ENCODE data around the gene INPP5F. TPM values are rescaled to one million over a fixed set of nuclear protein-coding genes. Genes with fewer than 3 reads are reported as not detected.

The INPP5F gene
- total RNA-seq, 5 donors from 2014 or later (not counting 1 experiment from before 2014, with no cell fraction given) = 7.3 to 13.7 (median 9.8) TPM

- Histone ChIP-seq H3K4me1 (ENCODE audit: control insufficient read depth in 1 of 2, extremely low read depth in 1 of 2, insufficient read depth in 2 of 2, low read length in 2 of 2) (no peaks in the 10 kb centered on the region), H3K9me3 (no peaks in the 10 kb centered on the region), H3K36me3 (ENCODE audit: control insufficient read depth in 2 of 2, extremely low read depth in 1 of 2, insufficient read depth in 1 of 2, low read length in 1 of 2) (peaks cover 9 to 91% of the 10 kb centered on the region in 2 donors), H3K27ac (ENCODE audit: low read length) (no peak overlapping the region), H3K27me3 (replicated peaks in 1 of 2; ENCODE audit: control insufficient read depth in 2 of 2, extremely low read depth in 1 of 2, insufficient read depth in 2 of 2, low read length in 1 of 2) (no peaks in the 10 kb centered on the region), H3K4me3 (ENCODE audit: control insufficient read depth in 1 of 2, extremely low read depth in 1 of 2, low read length in 1 of 2) (no peak overlapping the region)
- no peak for ATAC-seq (replicated peaks in 1 of 4)
- no CpG with 5 or more reads among the region's 2 CpGs for WGBS (ENCODE audit: insufficient coverage)
- POLR2A ChIA-PET = no interaction called here
- Mint-ChIP-seq H3K4me3 (no peak overlapping the region), H3K27me3 (no peaks in the 10 kb centered on the region), H3K4me1 (peaks cover 0 to 15% (median 5%) of the 10 kb centered on the region in 3 donors), H3K36me3 (peaks cover 64% of the 10 kb centered on the region), H3K27ac (peak overlapping the region; percentile 16 to 54), H3K9me3 (no peaks in the 10 kb centered on the region)
- CTCF ChIA-PET = interaction anchor here in 1 of 2 donors (0.6 kb wide), 1 partner anchor 672 kb away, joined by 11 read pairs; no protein-coding TSS in a partner anchor
- DNase-seq = no peak
These were observed 107.1 kb downstream of the INPP5F start for GRCh38 chr10:119832951-119833350.

DNA sequence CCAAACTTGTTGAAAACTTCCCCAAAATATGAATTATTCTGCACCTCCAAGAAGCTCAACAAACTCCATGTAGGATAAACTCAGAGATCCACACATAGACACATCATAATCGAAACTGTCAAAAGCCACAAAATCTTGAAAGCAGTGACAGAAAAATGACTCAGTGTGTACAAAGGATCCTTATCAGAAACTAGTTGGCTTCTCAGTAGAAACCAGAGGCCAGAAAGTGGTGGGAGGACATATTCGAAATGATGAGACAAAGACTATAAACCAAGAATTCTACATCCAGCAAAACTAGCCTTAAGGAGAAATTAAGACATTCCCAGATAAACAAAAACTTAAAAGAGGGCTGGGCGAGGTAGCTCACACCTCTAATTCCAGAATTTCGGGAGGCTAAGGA lies 108.3 kb downstream of the INPP5F start:
- Mint-ChIP-seq H3K4me1 (peaks cover 0 to 15% (median 5%) of the 10 kb centered on the region in 3 donors), H3K27ac (peak overlapping the region; percentile 54 to 65), H3K9me3 (no peaks in the 10 kb centered on the region), H3K36me3 (peaks cover 66% of the 10 kb centered on the region), H3K27me3 (no peaks in the 10 kb centered on the region), H3K4me3 (no peak overlapping the region)
- Histone ChIP-seq H3K9me3 (no peaks in the 10 kb centered on the region), H3K27me3 (replicated peaks in 1 of 2; ENCODE audit: control insufficient read depth in 2 of 2, extremely low read depth in 1 of 2, insufficient read depth in 2 of 2, low read length in 1 of 2) (no peaks in the 10 kb centered on the region), H3K36me3 (ENCODE audit: control insufficient read depth in 2 of 2, extremely low read depth in 1 of 2, insufficient read depth in 1 of 2, low read length in 1 of 2) (peaks cover 9 to 91% of the 10 kb centered on the region in 2 donors), H3K4me3 (ENCODE audit: control insufficient read depth in 1 of 2, extremely low read depth in 1 of 2, low read length in 1 of 2) (no peak overlapping the region), H3K27ac (ENCODE audit: low read length) (peak overlapping the region; percentile 1), H3K4me1 (ENCODE audit: control insufficient read depth in 1 of 2, extremely low read depth in 1 of 2, insufficient read depth in 2 of 2, low read length in 2 of 2) (no peaks in the 10 kb centered on the region)
- POLR2A ChIA-PET = no interaction called here
- ATAC-seq (replicated peaks in 1 of 4) (no peak), DNase-seq (no peak)
- 100% methylated on average over 1 of the region's 4 CpGs for WGBS (ENCODE audit: insufficient coverage)
- CTCF ChIA-PET = interaction anchor here in 1 of 2 donors (0.5 kb wide), 1 partner anchor 189 kb away, joined by 4 read pairs; no protein-coding TSS in a partner anchor

- WGBS (ENCODE audit: insufficient coverage) = no CpG with 5 or more reads among the region's 1 CpG
- CTCF ChIA-PET = no interaction called here
- ATAC-seq (replicated peaks in 1 of 4) = no peak
- POLR2A ChIA-PET = no interaction called here
- Histone ChIP-seq H3K9me3 (no peaks in the 10 kb centered on the region), H3K4me3 (ENCODE audit: control insufficient read depth in 1 of 2, extremely low read depth in 1 of 2, low read length in 1 of 2) (no peak overlapping the region), H3K27ac (ENCODE audit: low read length) (no peak overlapping the region), H3K4me1 (ENCODE audit: control insufficient read depth in 1 of 2, extremely low read depth in 1 of 2, insufficient read depth in 2 of 2, low read length in 2 of 2) (no peaks in the 10 kb centered on the region), H3K27me3 (replicated peaks in 1 of 2; ENCODE audit: control insufficient read depth in 2 of 2, extremely low read depth in 1 of 2, insufficient read depth in 2 of 2, low read length in 1 of 2) (no peaks in the 10 kb centered on the region), H3K36me3 (ENCODE audit: control insufficient read depth in 2 of 2, extremely low read depth in 1 of 2, insufficient read depth in 1 of 2, low read length in 1 of 2) (peaks cover 24 to 91% of the 10 kb centered on the region in 2 donors)
- no peaks in the 10 kb centered on the region for H3K9me3 Mint-ChIP-seq
- no peak overlapping the region for H3K27ac Mint-ChIP-seq
- peaks cover 65% of the 10 kb centered on the region for H3K36me3 Mint-ChIP-seq
- H3K27me3 Mint-ChIP-seq = no peaks in the 10 kb centered on the region
- H3K4me3 Mint-ChIP-seq = no peak overlapping the region
- H3K4me1 Mint-ChIP-seq = peaks cover 0 to 2% (median 0%) of the 10 kb centered on the region in 3 donors
- DNase-seq = no peak
These were observed 119.8 kb downstream of the INPP5F start for GRCh38 chr10:119845656-119846055.

GRCh38 chr10:119849031-119849789 lies 123.4 kb downstream of the INPP5F start:
- ATAC-seq (replicated peaks in 1 of 4) = no peak
- Histone ChIP-seq H3K27me3 (replicated peaks in 1 of 2; ENCODE audit: control insufficient read depth in 2 of 2, extremely low read depth in 1 of 2, insufficient read depth in 2 of 2, low read length in 1 of 2) (no peaks in the 10 kb centered on the region), H3K9me3 (no peaks in the 10 kb centered on the region), H3K36me3 (ENCODE audit: control insufficient read depth in 2 of 2, extremely low read depth in 1 of 2, insufficient read depth in 1 of 2, low read length in 1 of 2) (peaks cover 10 to 89% of the 10 kb centered on the region in 2 donors), H3K4me1 (ENCODE audit: control insufficient read depth in 1 of 2, extremely low read depth in 1 of 2, insufficient read depth in 2 of 2, low read length in 2 of 2) (no peaks in the 10 kb centered on the region), H3K4me3 (ENCODE audit: control insufficient read depth in 1 of 2, extremely low read depth in 1 of 2, low read length in 1 of 2) (no peak overlapping the region), H3K27ac (ENCODE audit: low read length) (no peak overlapping the region)
- ChIA-PET CTCF (no interaction called here), POLR2A (no interaction called here)
- Mint-ChIP-seq H3K4me1 (peaks cover 0 to 2% (median 0%) of the 10 kb centered on the region in 3 donors), H3K36me3 (peaks cover 55% of the 10 kb centered on the region), H3K9me3 (no peaks in the 10 kb centered on the region), H3K27me3 (no peaks in the 10 kb centered on the region), H3K4me3 (no peak overlapping the region), H3K27ac (no peak overlapping the region)
- WGBS (ENCODE audit: insufficient coverage) = 91% methylated on average over 5 of the region's 6 CpGs
- no peak for DNase-seq

DNA sequence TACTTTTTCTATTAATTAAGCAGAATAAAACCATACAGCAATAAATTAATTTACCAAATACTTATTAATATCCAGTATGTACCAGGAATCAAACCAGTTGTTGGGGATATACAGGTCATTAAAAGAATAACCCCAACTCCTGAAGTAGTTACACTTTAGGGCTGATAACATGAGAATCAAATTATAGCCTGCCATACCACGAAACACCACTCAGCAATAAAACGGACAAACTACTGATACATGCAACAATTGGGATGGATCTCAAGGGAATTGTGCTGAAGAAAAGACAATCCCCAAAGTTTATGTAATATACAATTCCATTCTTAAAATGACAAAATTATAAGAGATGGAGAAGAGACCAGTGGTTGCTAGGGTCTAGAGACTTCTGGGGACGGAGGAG lies 124.1 kb downstream of the INPP5F start:
- CTCF ChIA-PET = no interaction called here
- Histone ChIP-seq H3K27me3 (replicated peaks in 1 of 2; ENCODE audit: control insufficient read depth in 2 of 2, extremely low read depth in 1 of 2, insufficient read depth in 2 of 2, low read length in 1 of 2) (no peaks in the 10 kb centered on the region), H3K9me3 (no peaks in the 10 kb centered on the region), H3K36me3 (ENCODE audit: control insufficient read depth in 2 of 2, extremely low read depth in 1 of 2, insufficient read depth in 1 of 2, low read length in 1 of 2) (peaks cover 10 to 82% of the 10 kb centered on the region in 2 donors), H3K4me1 (ENCODE audit: control insufficient read depth in 1 of 2, extremely low read depth in 1 of 2, insufficient read depth in 2 of 2, low read length in 2 of 2) (no peaks in the 10 kb centered on the region), H3K27ac (ENCODE audit: low read length) (no peak overlapping the region), H3K4me3 (ENCODE audit: control insufficient read depth in 1 of 2, extremely low read depth in 1 of 2, low read length in 1 of 2) (no peak overlapping the region)
- Mint-ChIP-seq H3K27ac (no peak overlapping the region), H3K9me3 (no peaks in the 10 kb centered on the region), H3K4me3 (no peak overlapping the region), H3K4me1 (peaks cover 0 to 3% (median under 1%) of the 10 kb centered on the region in 3 donors), H3K36me3 (peaks cover 51% of the 10 kb centered on the region), H3K27me3 (no peaks in the 10 kb centered on the region)
- POLR2A ChIA-PET = interaction anchor here in 1 of 2 donors (0.7 kb wide), 1 partner anchor 914 kb away, joined by 7 read pairs; no protein-coding TSS in a partner anchor
- ATAC-seq (replicated peaks in 1 of 4) (no peak), DNase-seq (no peak)
- WGBS (ENCODE audit: insufficient coverage) = no CpG with 5 or more reads among the region's 3 CpGs

DNA sequence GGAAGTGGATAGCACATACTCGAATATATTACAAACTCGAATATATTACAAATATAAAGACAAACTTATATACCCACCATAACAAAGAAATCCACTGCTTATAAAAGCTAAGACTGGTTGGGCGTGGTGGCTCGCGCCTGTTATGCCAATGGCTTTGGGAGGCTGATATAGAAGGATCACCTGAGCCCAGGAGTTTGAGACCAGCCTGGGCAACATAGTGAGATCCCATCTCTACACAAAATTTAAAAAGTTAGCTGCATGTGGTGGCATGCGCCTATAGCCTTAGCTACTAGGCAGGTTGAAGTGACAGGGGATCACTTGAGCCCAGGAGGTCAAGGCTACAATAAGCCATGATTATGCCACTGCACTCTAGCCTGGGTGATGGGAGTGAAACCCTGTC lies 126.4 kb downstream of the INPP5F start:
- Mint-ChIP-seq H3K27ac (no peak overlapping the region), H3K9me3 (no peaks in the 10 kb centered on the region), H3K4me3 (no peak overlapping the region), H3K36me3 (peaks cover 43% of the 10 kb centered on the region), H3K4me1 (peaks cover 0 to 2% (median 2%) of the 10 kb centered on the region in 3 donors), H3K27me3 (no peaks in the 10 kb centered on the region)
- POLR2A ChIA-PET = interaction anchor here in 1 of 2 donors (0.7 kb wide), 1 partner anchor 20 kb away, joined by 11 read pairs; no protein-coding TSS in a partner anchor
- Histone ChIP-seq H3K27me3 (replicated peaks in 1 of 2; ENCODE audit: control insufficient read depth in 2 of 2, extremely low read depth in 1 of 2, insufficient read depth in 2 of 2, low read length in 1 of 2) (no peaks in the 10 kb centered on the region), H3K9me3 (no peaks in the 10 kb centered on the region), H3K27ac (ENCODE audit: low read length) (no peak overlapping the region), H3K4me1 (ENCODE audit: control insufficient read depth in 1 of 2, extremely low read depth in 1 of 2, insufficient read depth in 2 of 2, low read length in 2 of 2) (no peaks in the 10 kb centered on the region), H3K4me3 (ENCODE audit: control insufficient read depth in 1 of 2, extremely low read depth in 1 of 2, low read length in 1 of 2) (no peak overlapping the region), H3K36me3 (ENCODE audit: control insufficient read depth in 2 of 2, extremely low read depth in 1 of 2, insufficient read depth in 1 of 2, low read length in 1 of 2) (peaks cover 14 to 75% of the 10 kb centered on the region in 2 donors)
- CTCF ChIA-PET = no interaction called here
- ATAC-seq (replicated peaks in 1 of 4) = no peak
- no CpG with 5 or more reads among the region's 6 CpGs for WGBS (ENCODE audit: insufficient coverage)
- no peak for DNase-seq

All from T-cell (primary cell).